Panc1 (cell line): ENCODE measurements around the gene S1PR1. TPM values are rescaled to one million over a fixed set of nuclear protein-coding genes. Genes with fewer than 3 reads are reported as not detected.

ENCODE experiments used
- ATAC-seq: fragments of 200-7000 bp; cut with Tn5 transposase; 2 replicates; pipeline ENCODE4 v1.9.1; 2020; ENCODE audit warnings: mild to moderate bottlenecking, moderate library complexity
- BruUV-seq: library from RNA; stranded (reverse); fragments of 400-500 nt; replicated peaks from 2 replicates; lab custom pipeline; 2021; lab: Mats Ljungman, UMichigan
- CTCF ChIA-PET: fragments of 300-600 bp; sonication (Branson Sonifier 250); formaldehyde crosslinking; loops from one replicate; lab custom pipeline; 2022; ENCODE audit warnings: antibody characterized with exemption; lab: Charles Lee
- POLR2A ChIA-PET: fragments of 300-600 bp; sonication (Branson Sonifier 250); formaldehyde crosslinking; loops from one replicate; lab custom pipeline; 2022; ENCODE audit warnings: antibody characterized with exemption; lab: Charles Lee
- DNase-seq: peaks from one replicate; pipeline ENCODE4 v3.0.0-alpha.2; 2010; ENCODE audit warnings: low read depth, low spot score
- H3K27ac ChIP-seq: 2 replicates; pipeline ENCODE4 v1.5.1; 2011; ENCODE audit warnings: mild to moderate bottlenecking, low read length, inconsistent platforms
- H3K27me3 ChIP-seq: fragments of 200-500 bp; sonication (Bioruptor generic); 2 replicates; pipeline ENCODE4 v1.6.0; 2014; ENCODE audit warnings: low read length, inconsistent platforms; ENCODE audit not compliant: control insufficient read depth, insufficient read depth
- H3K36me3 ChIP-seq: fragments of 200-500 bp; sonication (Bioruptor generic); 2 replicates; pipeline ENCODE4 v1.5.1; 2014; ENCODE audit warnings: inconsistent platforms, mild to moderate bottlenecking, low read length, moderate library complexity; ENCODE audit not compliant: control insufficient read depth, insufficient read depth
- H3K4me1 ChIP-seq: 2 replicates; pipeline ENCODE4 v1.5.1; 2011; ENCODE audit warnings: inconsistent platforms, mild to moderate bottlenecking, low read length, moderate library complexity; ENCODE audit not compliant: control insufficient read depth, insufficient read depth
- H3K4me3 ChIP-seq, 2 experiments: 2 replicates each; pipeline ENCODE4 v1.5.1; 2011 to 2012; ENCODE audit warnings: low read depth in 2 of 2, low read length in 2 of 2, mild to moderate bottlenecking in 2 of 2, inconsistent platforms in 1 of 2, moderate library complexity in 1 of 2
- H3K9me3 ChIP-seq: fragments of 200-500 bp; sonication (Bioruptor generic); 2 replicates; pipeline ENCODE4 v1.5.1; 2014; ENCODE audit warnings: low read depth, mild to moderate bottlenecking, inconsistent platforms, low read length, moderate library complexity; ENCODE audit not compliant: control insufficient read depth, insufficient read depth
- POLR2AphosphoS5 ChIP-seq: IDR thresholded peaks from 2 replicates; pipeline ENCODE4 v1.6.1; 2012; ENCODE audit warnings: mild to moderate bottlenecking, low read depth, low read length, moderate library complexity
- SIN3A ChIP-seq: IDR thresholded peaks from 2 replicates; pipeline ENCODE4 v1.6.1; 2012; ENCODE audit warnings: low read depth, mild to moderate bottlenecking, low read length, moderate library complexity, borderline replicate concordance; ENCODE audit not compliant: insufficient read depth
- TCF7L2 ChIP-seq: IDR thresholded peaks from 2 replicates; pipeline ENCODE4 v1.6.1; 2011; ENCODE audit warnings: mild to moderate bottlenecking, low read depth, low read length, inconsistent platforms
- in situ Hi-C: cut with HindIII; loops from 2 replicates; pipeline ENCODE4 v1.10.0; 2016; ENCODE audit warnings: low sequenced_read_pairs, low pct_unique_long_range_greater_than_20kb
- intact Hi-C: fragments of 100-400 bp; cut with micrococcal nuclease; formaldehyde crosslinking; loops from one replicate; pipeline ENCODE4 v1.10.0; 2022; ENCODE audit not compliant: unreplicated experiment
- total RNA-seq: library from RNA; stranded (reverse); gene quantifications from one replicate; pipeline ENCODE4 v1.2.1, GENCODE V29; 2021; ENCODE audit not compliant: unreplicated experiment
- TF ChIP-seq, protein P1 (sequence below), 2 experiments: IDR thresholded peaks; 2 replicates each; pipeline ENCODE4 v1.6.1; 2011 to 2012; ENCODE audit warnings: low read depth in 2 of 2, control low read depth in 1 of 2, low read length in 1 of 2, mild to moderate bottlenecking in 1 of 2, moderate library complexity in 1 of 2; ENCODE audit not compliant: insufficient read depth in 1 of 2
- TF ChIP-seq, protein P2 (sequence below): fragments of 450-650 bp; IDR thresholded peaks from 2 replicates; pipeline ENCODE4 v1.5.1; 2017; ENCODE audit warnings: mild to moderate bottlenecking

Gene S1PR1
- total RNA-seq, 1 experiment from 2014 or later = 0.41 TPM

DNA sequence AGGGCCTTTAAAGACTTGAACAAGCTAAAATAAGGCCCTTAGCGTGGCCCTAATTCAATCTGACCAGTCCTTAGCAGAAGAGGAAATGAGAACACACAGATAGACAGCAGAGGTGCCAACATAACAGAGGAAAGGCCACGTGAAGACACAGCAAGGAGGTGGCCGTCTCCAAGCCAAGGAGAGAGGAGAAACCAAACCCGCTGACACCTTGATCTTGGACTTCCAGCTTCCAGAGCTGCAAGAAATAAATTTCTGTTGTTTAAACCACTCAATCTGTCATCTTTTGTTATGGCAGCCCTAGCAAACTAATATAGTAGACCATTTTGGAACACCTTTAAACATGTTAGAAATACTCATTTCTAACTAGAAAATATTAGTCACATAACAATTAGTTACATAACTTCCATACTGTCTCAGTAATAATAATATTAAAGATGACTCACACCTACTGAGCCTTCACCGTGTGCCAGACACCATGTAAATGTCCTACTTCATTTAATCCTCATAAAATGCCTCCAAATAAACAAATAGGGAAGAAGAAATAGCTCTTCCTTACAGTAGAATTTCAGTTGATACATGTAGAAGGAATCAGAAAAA, 47.9 kb downstream of the S1PR1 start:
- DNase-seq = no peak
- in situ Hi-C loops = no loop called here
- no peaks in the 10 kb centered on the region for H3K9me3 ChIP-seq
- ChIA-PET CTCF (no interaction called here), POLR2A (no interaction called here)
- TF ChIP-seq, protein P1, sequence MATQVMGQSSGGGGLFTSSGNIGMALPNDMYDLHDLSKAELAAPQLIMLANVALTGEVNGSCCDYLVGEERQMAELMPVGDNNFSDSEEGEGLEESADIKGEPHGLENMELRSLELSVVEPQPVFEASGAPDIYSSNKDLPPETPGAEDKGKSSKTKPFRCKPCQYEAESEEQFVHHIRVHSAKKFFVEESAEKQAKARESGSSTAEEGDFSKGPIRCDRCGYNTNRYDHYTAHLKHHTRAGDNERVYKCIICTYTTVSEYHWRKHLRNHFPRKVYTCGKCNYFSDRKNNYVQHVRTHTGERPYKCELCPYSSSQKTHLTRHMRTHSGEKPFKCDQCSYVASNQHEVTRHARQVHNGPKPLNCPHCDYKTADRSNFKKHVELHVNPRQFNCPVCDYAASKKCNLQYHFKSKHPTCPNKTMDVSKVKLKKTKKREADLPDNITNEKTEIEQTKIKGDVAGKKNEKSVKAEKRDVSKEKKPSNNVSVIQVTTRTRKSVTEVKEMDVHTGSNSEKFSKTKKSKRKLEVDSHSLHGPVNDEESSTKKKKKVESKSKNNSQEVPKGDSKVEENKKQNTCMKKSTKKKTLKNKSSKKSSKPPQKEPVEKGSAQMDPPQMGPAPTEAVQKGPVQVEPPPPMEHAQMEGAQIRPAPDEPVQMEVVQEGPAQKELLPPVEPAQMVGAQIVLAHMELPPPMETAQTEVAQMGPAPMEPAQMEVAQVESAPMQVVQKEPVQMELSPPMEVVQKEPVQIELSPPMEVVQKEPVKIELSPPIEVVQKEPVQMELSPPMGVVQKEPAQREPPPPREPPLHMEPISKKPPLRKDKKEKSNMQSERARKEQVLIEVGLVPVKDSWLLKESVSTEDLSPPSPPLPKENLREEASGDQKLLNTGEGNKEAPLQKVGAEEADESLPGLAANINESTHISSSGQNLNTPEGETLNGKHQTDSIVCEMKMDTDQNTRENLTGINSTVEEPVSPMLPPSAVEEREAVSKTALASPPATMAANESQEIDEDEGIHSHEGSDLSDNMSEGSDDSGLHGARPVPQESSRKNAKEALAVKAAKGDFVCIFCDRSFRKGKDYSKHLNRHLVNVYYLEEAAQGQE (IDR thresholded peaks at IDR 0.05; ENCODE audit: insufficient read depth in 1 of 2, low read depth in 2 of 2, low read length in 1 of 2) = no peak
- TF ChIP-seq POLR2AphosphoS5 (no peak), TCF7L2 (no peak), SIN3A (no peak)
- TF ChIP-seq, protein P2, sequence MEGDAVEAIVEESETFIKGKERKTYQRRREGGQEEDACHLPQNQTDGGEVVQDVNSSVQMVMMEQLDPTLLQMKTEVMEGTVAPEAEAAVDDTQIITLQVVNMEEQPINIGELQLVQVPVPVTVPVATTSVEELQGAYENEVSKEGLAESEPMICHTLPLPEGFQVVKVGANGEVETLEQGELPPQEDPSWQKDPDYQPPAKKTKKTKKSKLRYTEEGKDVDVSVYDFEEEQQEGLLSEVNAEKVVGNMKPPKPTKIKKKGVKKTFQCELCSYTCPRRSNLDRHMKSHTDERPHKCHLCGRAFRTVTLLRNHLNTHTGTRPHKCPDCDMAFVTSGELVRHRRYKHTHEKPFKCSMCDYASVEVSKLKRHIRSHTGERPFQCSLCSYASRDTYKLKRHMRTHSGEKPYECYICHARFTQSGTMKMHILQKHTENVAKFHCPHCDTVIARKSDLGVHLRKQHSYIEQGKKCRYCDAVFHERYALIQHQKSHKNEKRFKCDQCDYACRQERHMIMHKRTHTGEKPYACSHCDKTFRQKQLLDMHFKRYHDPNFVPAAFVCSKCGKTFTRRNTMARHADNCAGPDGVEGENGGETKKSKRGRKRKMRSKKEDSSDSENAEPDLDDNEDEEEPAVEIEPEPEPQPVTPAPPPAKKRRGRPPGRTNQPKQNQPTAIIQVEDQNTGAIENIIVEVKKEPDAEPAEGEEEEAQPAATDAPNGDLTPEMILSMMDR = no peak
- intact Hi-C loops = loop anchor here (5.0 to 10.0 kb wide), 2 partner anchors 147 to 260 kb away; partner anchors contain the start of gene DPH5
- BruUV-seq = no TSS peak
- H3K27me3 ChIP-seq = no peaks in the 10 kb centered on the region
- no peak for ATAC-seq
- H3K4me3 ChIP-seq = no peak overlapping the region
- no peaks in the 10 kb centered on the region; the same call in 1 of the 2 replicates for H3K4me1 ChIP-seq
- H3K27ac ChIP-seq = no peak overlapping the region
- no peaks in the 10 kb centered on the region for H3K36me3 ChIP-seq

DNA sequence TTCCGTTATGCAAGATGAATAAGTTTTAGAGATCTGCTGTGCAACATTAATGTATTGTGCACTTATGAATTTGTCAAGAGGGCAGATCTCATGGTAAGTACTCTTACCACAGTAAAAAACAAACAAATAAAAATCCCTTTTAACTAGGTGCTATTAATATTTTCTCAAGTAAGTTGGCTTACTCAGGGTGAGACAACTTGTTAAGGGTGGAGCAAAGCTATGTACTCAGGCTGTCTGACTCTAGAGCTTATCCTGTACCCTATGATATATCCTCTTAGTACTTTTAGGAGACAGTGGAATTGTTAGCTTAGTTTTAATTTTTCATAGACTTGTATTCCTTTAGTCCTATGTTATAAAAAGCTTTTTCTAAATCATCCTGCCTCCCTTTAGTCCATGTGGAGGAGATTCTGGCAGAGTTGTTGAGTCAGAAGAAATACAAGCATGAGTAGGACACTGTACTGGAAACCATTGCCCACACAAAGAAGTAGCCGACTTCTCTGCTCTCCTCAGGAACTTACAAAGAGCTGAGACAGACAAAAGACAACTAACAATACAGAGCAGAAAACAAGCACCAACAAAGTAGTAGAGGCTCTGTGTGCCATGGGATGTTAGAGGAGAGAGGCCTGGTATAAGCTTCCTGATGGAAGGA, 49.2 kb downstream of the S1PR1 start:
- TF ChIP-seq TCF7L2 (no peak), POLR2AphosphoS5 (no peak), SIN3A (no peak)
- TF ChIP-seq, protein P1 (IDR thresholded peaks at IDR 0.05; ENCODE audit: insufficient read depth in 1 of 2, low read depth in 2 of 2, low read length in 1 of 2) = no peak
- TF ChIP-seq, protein P2 = no peak
- intact Hi-C loops = loop anchor here (5.0 to 10.0 kb wide), 2 partner anchors 149 to 261 kb away; partner anchors contain the start of gene DPH5
- ChIA-PET POLR2A (no interaction called here), CTCF (interaction anchor here (0.6 kb wide), 1 partner anchor 400 kb away, joined by 6 read pairs; no protein-coding TSS in a partner anchor)
- in situ Hi-C loops = no loop called here
- no peak overlapping the region for H3K4me3 ChIP-seq
- DNase-seq = no peak
- no TSS peak for BruUV-seq
- H3K27me3 ChIP-seq = no peaks in the 10 kb centered on the region; the same call in 1 of the 2 replicates
- no peak overlapping the region for H3K27ac ChIP-seq
- no peak for ATAC-seq
- H3K4me1 ChIP-seq = no peaks in the 10 kb centered on the region; the same call in 1 of the 2 replicates
- no peaks in the 10 kb centered on the region for H3K36me3 ChIP-seq
- H3K9me3 ChIP-seq = no peaks in the 10 kb centered on the region
